ENCODE measurements around the gene LRP2.

LRP2 gene

GRCh38 chr2:169189132-169189531 lies 173.2 kb downstream of the LRP2 start:
- no peak for TF ChIP-seq CTCF (conservative IDR thresholded peaks at IDR 0.05; ENCODE audit: low read depth)
- no peak overlapping the region for H3K27ac ChIP-seq
- ChIA-PET POLR2A (ENCODE audit: low non-redundant PET) (no interaction called here), CTCF (no interaction called here)
- DNase-seq (ENCODE audit: low spot score), result no peak

GRCh38 chr2:169185711-169186110 lies 176.6 kb downstream of the LRP2 start:
- ChIA-PET POLR2A (ENCODE audit: low non-redundant PET) (no interaction called here), CTCF (interaction anchor here (0.8 kb wide), 1 partner anchor 238 kb away, joined by 7 read pairs; no protein-coding TSS in a partner anchor)
- no peak for TF ChIP-seq CTCF (conservative IDR thresholded peaks at IDR 0.05; ENCODE audit: low read depth)
- no peak overlapping the region for H3K27ac ChIP-seq
- DNase-seq (ENCODE audit: low spot score), result no peak

- CTCF ChIA-PET, result no interaction called here
- no peak overlapping the region for H3K27ac ChIP-seq
- POLR2A ChIA-PET (ENCODE audit: low non-redundant PET), result no interaction called here
- no peak for TF ChIP-seq CTCF (conservative IDR thresholded peaks at IDR 0.05; ENCODE audit: low read depth)
- peak; percentile 33 for DNase-seq (ENCODE audit: low spot score)
Observed at GRCh38 chr2:169184074-169184473, 178.3 kb downstream of the LRP2 start.

- POLR2A ChIA-PET (ENCODE audit: low non-redundant PET), result no interaction called here
- H3K27ac ChIP-seq, result no peak overlapping the region
- DNase-seq (ENCODE audit: low spot score), result no peak
- CTCF ChIA-PET, result interaction anchor here (0.6 kb wide), 1 partner anchor 50 kb away, joined by 3 read pairs; no protein-coding TSS in a partner anchor
- no peak for TF ChIP-seq CTCF (conservative IDR thresholded peaks at IDR 0.05; ENCODE audit: low read depth)
Observed at GRCh38 chr2:169182573-169182972, 179.8 kb downstream of the LRP2 start.

GRCh38 chr2:169178804-169179390 lies 183.4 kb downstream of the LRP2 start:
- no peak overlapping the region for H3K27ac ChIP-seq
- DNase-seq (ENCODE audit: low spot score), result no peak
- ChIA-PET POLR2A (ENCODE audit: low non-redundant PET) (no interaction called here), CTCF (no interaction called here)
- no peak for TF ChIP-seq CTCF (conservative IDR thresholded peaks at IDR 0.05; ENCODE audit: low read depth)

GRCh38 chr2:169178364-169178763 lies 184.0 kb downstream of the LRP2 start:
- CTCF ChIA-PET, result no interaction called here

More at GRCh38 chr2:169178364-169178763, 184.0 kb downstream of the LRP2 start:
- no peak overlapping the region for H3K27ac ChIP-seq
- POLR2A ChIA-PET (ENCODE audit: low non-redundant PET), result no interaction called here
- no peak for TF ChIP-seq CTCF (conservative IDR thresholded peaks at IDR 0.05; ENCODE audit: low read depth)
- DNase-seq (ENCODE audit: low spot score), result no peak

Measured in RWPE1 (cell line).